IMR-90 (cell line): ENCODE data around the gene AGO3. TPM values are rescaled to one million over a fixed set of nuclear protein-coding genes. Genes with fewer than 3 reads are reported as not detected.

Experiments used
- ATAC-seq: fragments of 200-7000 bp; cut with Tn5 transposase; 2 replicates; pipeline ENCODE4 v1.9.1; 2020; ENCODE audit warnings: low read depth, mild to moderate bottlenecking, moderate library complexity
- BruUV-seq: library from RNA; stranded (reverse); fragments of 400-500 nt; replicated peaks from 2 replicates; lab custom pipeline; 2021; lab: Mats Ljungman, UMichigan
- CTCF ChIA-PET: fragments of 300-600 bp; formaldehyde crosslinking; extraction: SDS; loops from one replicate; lab custom pipeline; 2021; ENCODE audit warnings: antibody characterized with exemption; lab: Yijun Ruan, JAX
- POLR2A ChIA-PET: fragments of 300-600 bp; sonication (Branson Sonifier 250); formaldehyde crosslinking; loops from one replicate; lab custom pipeline; 2022; ENCODE audit warnings: antibody characterized with exemption; ENCODE audit not compliant: unreplicated experiment; lab: Charles Lee
- DNase-seq: peaks from one replicate; pipeline ENCODE4 v3.0.0; 2013
- H2AFZ ChIP-seq: replicated peaks from 2 replicates; pipeline ENCODE3; 2013; ENCODE audit warnings: low read length, mild to moderate bottlenecking; ENCODE audit not compliant: poor library complexity
- H2AK5ac ChIP-seq: 2 replicates; pipeline ENCODE4 v1.6.1; 2013; ENCODE audit warnings: low read depth, low read length, inconsistent platforms
- H2AK9ac ChIP-seq: replicated peaks from 2 replicates; pipeline ENCODE3; 2013; ENCODE audit warnings: mild to moderate bottlenecking, low read depth, low read length, moderate library complexity; ENCODE audit not compliant: poor library complexity
- H2BK120ac ChIP-seq: 2 replicates; pipeline ENCODE4 v1.6.1; 2013; ENCODE audit warnings: low read depth, low read length, inconsistent platforms
- H2BK15ac ChIP-seq: 3 replicates; pipeline ENCODE4 v1.6.1; 2013; ENCODE audit warnings: low read depth, low read length, inconsistent platforms
- H2BK20ac ChIP-seq: 2 replicates; pipeline ENCODE4 v1.6.1; 2013; ENCODE audit warnings: low read depth, mild to moderate bottlenecking, inconsistent platforms, low read length, moderate library complexity
- H2BK5ac ChIP-seq: 2 replicates; pipeline ENCODE4 v1.6.1; 2013; ENCODE audit warnings: mild to moderate bottlenecking, low read depth, low read length, inconsistent platforms; ENCODE audit not compliant: poor library complexity, severe bottlenecking
- H3K14ac ChIP-seq: replicated peaks from 2 replicates; pipeline ENCODE4 v1.6.1; 2013; ENCODE audit warnings: low read depth, low read length, inconsistent platforms
- H3K18ac ChIP-seq: 2 replicates; pipeline ENCODE4 v1.6.1; 2013; ENCODE audit warnings: low read depth, low read length, control low read depth
- H3K23ac ChIP-seq: 2 replicates; pipeline ENCODE4 v1.6.1; 2013; ENCODE audit warnings: low read depth, low read length, inconsistent platforms
- H3K27ac ChIP-seq: 2 replicates; pipeline ENCODE4 v1.5.1; 2013; ENCODE audit warnings: mild to moderate bottlenecking, control low read depth, low read length; ENCODE audit not compliant: insufficient read depth
- H3K27me3 ChIP-seq: 2 replicates; pipeline ENCODE4 v1.6.1; 2013; ENCODE audit warnings: low read length; ENCODE audit not compliant: control insufficient read depth, insufficient read depth
- H3K36me3 ChIP-seq: 2 replicates; pipeline ENCODE4 v1.6.1; 2013; ENCODE audit warnings: low read length, mixed read lengths; ENCODE audit not compliant: control insufficient read depth, insufficient read depth
- H3K4ac ChIP-seq: 2 replicates; pipeline ENCODE4 v1.6.1; 2013; ENCODE audit warnings: low read depth, low read length, inconsistent platforms
- H3K4me1 ChIP-seq: 2 replicates; pipeline ENCODE4 v1.6.1; 2013; ENCODE audit warnings: low read length, mixed read lengths; ENCODE audit not compliant: control insufficient read depth, insufficient read depth
- H3K4me2 ChIP-seq: 2 replicates; pipeline ENCODE4 v1.6.1; 2013; ENCODE audit warnings: low read depth, mild to moderate bottlenecking, control low read depth, low read length, moderate library complexity
- H3K4me3 ChIP-seq: 2 replicates; pipeline ENCODE4 v1.5.1; 2013; ENCODE audit warnings: low read depth, mild to moderate bottlenecking, control low read depth, low read length, moderate library complexity; ENCODE audit not compliant: insufficient read depth
- H3K56ac ChIP-seq: 2 replicates; pipeline ENCODE4 v1.6.1; 2013; ENCODE audit warnings: low read length, inconsistent platforms; ENCODE audit not compliant: insufficient read depth; ENCODE audit errors: extremely low read depth
- H3K79me1 ChIP-seq, 2 experiments: 2 replicates each; pipeline ENCODE4 v1.6.1; 2013; ENCODE audit warnings: low read length in 2 of 2, inconsistent platforms in 1 of 2, low read depth in 1 of 2
- H3K9ac ChIP-seq: 2 replicates; pipeline ENCODE4 v1.6.1; 2013; ENCODE audit warnings: low read depth, low read length, control low read depth
- H3K9me1 ChIP-seq: 2 replicates; pipeline ENCODE4 v1.6.1; 2013; ENCODE audit warnings: low read length, inconsistent platforms; ENCODE audit not compliant: insufficient read depth
- H3K9me3 ChIP-seq: 2 replicates; pipeline ENCODE4 v1.6.1; 2013; ENCODE audit warnings: low read length; ENCODE audit not compliant: control insufficient read depth, insufficient read depth
- H4K20me1 ChIP-seq: 2 replicates; pipeline ENCODE4 v1.6.1; 2013; ENCODE audit warnings: low read length, inconsistent platforms; ENCODE audit not compliant: insufficient read depth
- H4K5ac ChIP-seq: 2 replicates; pipeline ENCODE4 v1.6.1; 2013; ENCODE audit warnings: mild to moderate bottlenecking, low read depth, low read length, control low read depth
- H4K8ac ChIP-seq, 2 experiments: 2 replicates each; pipeline ENCODE4 v1.6.1; 2013; ENCODE audit warnings: low read depth in 2 of 2, low read length in 2 of 2, control low read depth in 1 of 2, inconsistent platforms in 1 of 2
- H4K91ac ChIP-seq: 2 replicates; pipeline ENCODE4 v1.6.1; 2013; ENCODE audit warnings: low read depth, low read length, inconsistent platforms; ENCODE audit not compliant: insufficient read depth
- BHLHE40 ChIP-seq: fragments of 150-350 bp; IDR thresholded peaks from 2 replicates; pipeline ENCODE4 v1.6.1; 2016; ENCODE audit warnings: mild to moderate bottlenecking, low read depth, low read length
- CEBPB ChIP-seq: IDR thresholded peaks from 2 replicates; pipeline ENCODE4 v1.6.1; 2012; ENCODE audit warnings: low read depth, low read length, improper control_type of control experiment
- CHD1 ChIP-seq: IDR thresholded peaks from 2 replicates; pipeline ENCODE4 v1.6.1; 2012; ENCODE audit warnings: low read depth, low read length, improper control_type of control experiment
- CTCF ChIP-seq: conservative IDR thresholded peaks from 2 replicates; pipeline ENCODE4 v1.5.1; 2012; ENCODE audit warnings: mild to moderate bottlenecking, low read depth, low read length, improper control_type of control experiment
- ELK1 ChIP-seq: fragments of 150-350 bp; IDR thresholded peaks from 2 replicates; pipeline ENCODE4 v1.6.1; 2016; ENCODE audit warnings: low read depth, mild to moderate bottlenecking, low read length, moderate library complexity, borderline replicate concordance
- FOS ChIP-seq: fragments of 150-350 bp; IDR thresholded peaks from 2 replicates; pipeline ENCODE4 v1.6.1; 2016; ENCODE audit warnings: low read depth, low read length
- MAFK ChIP-seq: IDR thresholded peaks from 2 replicates; pipeline ENCODE4 v1.6.1; 2012; ENCODE audit warnings: low read depth, low read length, improper control_type of control experiment
- MAZ ChIP-seq: IDR thresholded peaks from 2 replicates; pipeline ENCODE4 v1.6.1; 2012; ENCODE audit warnings: low read depth, mild to moderate bottlenecking, low read length, improper control_type of control experiment, moderate library complexity, borderline replicate concordance
- MXI1 ChIP-seq: IDR thresholded peaks from 2 replicates; pipeline ENCODE4 v1.6.1; 2012; ENCODE audit warnings: low read depth, mild to moderate bottlenecking, low read length, moderate library complexity, borderline replicate concordance
- NFE2L2 ChIP-seq: fragments of 150-350 bp; IDR thresholded peaks from 2 replicates; pipeline ENCODE4 v1.6.1; 2016; ENCODE audit warnings: low read depth, mild to moderate bottlenecking, low read length
- POLR2A ChIP-seq: IDR thresholded peaks from 2 replicates; pipeline ENCODE4 v1.6.1; 2012; ENCODE audit warnings: mild to moderate bottlenecking, low read depth, low read length
- RAD21 ChIP-seq: IDR thresholded peaks from 2 replicates; pipeline ENCODE4 v1.6.1; 2012; ENCODE audit warnings: low read length, improper control_type of control experiment
- RCOR1 ChIP-seq: IDR thresholded peaks from 2 replicates; pipeline ENCODE4 v1.6.1; 2012; ENCODE audit warnings: mild to moderate bottlenecking, low read length, improper control_type of control experiment; ENCODE audit not compliant: insufficient replicate concordance
- RFX5 ChIP-seq: IDR thresholded peaks from 2 replicates; pipeline ENCODE4 v1.8.0; 2012; ENCODE audit warnings: low read depth, mild to moderate bottlenecking, low read length, moderate library complexity
- SMC3 ChIP-seq: fragments of 150-350 bp; IDR thresholded peaks from 2 replicates; pipeline ENCODE4 v1.6.1; 2016; ENCODE audit warnings: low read depth, mild to moderate bottlenecking, antibody characterized with exemption, low read length, moderate library complexity
- USF2 ChIP-seq: fragments of 150-350 bp; IDR thresholded peaks from 2 replicates; pipeline ENCODE4 v1.6.1; 2017; ENCODE audit warnings: mild to moderate bottlenecking, antibody characterized with exemption, low read length, low read depth
- WGBS, 2 experiments: methylation state at CpG; one replicate each; pipeline versions ENCODE4 v1.1.5 to v1.1.7; 2013; ENCODE audit warnings: missing lambda C conversion rate in 2 of 2; ENCODE audit not compliant: insufficient read length in 1 of 2; ENCODE audit errors: extremely low coverage in 2 of 2; 5-methylcytosine and 5-hydroxymethylcytosine counted together
- dilution Hi-C: fragments of 300-500 bp; cut with HindIII; formaldehyde crosslinking; loops from one replicate; pipeline ENCODE4 v1.14.3; 2018; ENCODE audit warnings: low sequenced_read_pairs; ENCODE audit not compliant: unreplicated experiment
- in situ Hi-C: fragments of 300-500 bp; cut with MboI; formaldehyde crosslinking; loops from 3 replicates; pipeline ENCODE4 v1.14.3; 2019; ENCODE audit warnings: low sequenced_read_pairs, inconsistent platforms, mixed read lengths
- intact Hi-C: fragments of 100-400 bp; cut with micrococcal nuclease; formaldehyde crosslinking; loops from 2 replicates; pipeline ENCODE4 v1.10.0; 2022
- polyA plus RNA-seq, 3 experiments: library from polyadenylated mRNA; depleted of rRNA; stranded (reverse); fragments of >200 nt; gene quantifications; 2 replicates each; pipeline ENCODE4 v1.2.3, GENCODE V29; 2012; ENCODE audit warnings: low replicate concordance in 1 of 3
- total RNA-seq: library from RNA; depleted of rRNA; stranded (reverse); fragments of >200 nt; gene quantifications from 2 replicates; pipeline ENCODE4 v1.2.3, GENCODE V29; 2012

The AGO3 gene
- total and polyA plus RNA-seq, 2 of the 4 experiments (the other 2 are of a cell fraction) = 8.9 to 25.6 TPM

- H3K4ac ChIP-seq = no peak overlapping the region
- no peak overlapping the region for H3K23ac ChIP-seq
- no peaks in the 10 kb centered on the region for H3K27me3 ChIP-seq
- intact Hi-C loops = no loop called here
- ATAC-seq = no peak
- peaks cover 1% of the 10 kb centered on the region; the same call in 1 of the 2 replicates for H4K20me1 ChIP-seq
- H3K56ac ChIP-seq = no peak overlapping the region
- H4K5ac ChIP-seq = no peak overlapping the region
- H4K91ac ChIP-seq = no peak overlapping the region
- H3K9ac ChIP-seq = no peak overlapping the region
- no peak overlapping the region for H3K4me3 ChIP-seq
- H2AK9ac ChIP-seq = no peak overlapping the region
- H2BK15ac ChIP-seq = no peak overlapping the region
- H2BK20ac ChIP-seq = no peak overlapping the region
- in situ Hi-C loops = no loop called here
- CTCF ChIA-PET = interaction anchor here (1.1 kb wide), 1 partner anchor 55 kb away, joined by 3 read pairs; the partner anchor contains the start of gene TRAPPC3
- no peak overlapping the region for H2AFZ ChIP-seq
- peaks cover under 1% of the 10 kb centered on the region; the same call in 1 of the 2 replicates for H3K4me1 ChIP-seq
- no peak overlapping the region for H3K14ac ChIP-seq
- no peak overlapping the region for H2BK5ac ChIP-seq
- H3K9me1 ChIP-seq = no peaks in the 10 kb centered on the region
- no TSS peak for BruUV-seq
- H2BK120ac ChIP-seq = no peak overlapping the region
- no peak overlapping the region for H3K27ac ChIP-seq
- H3K4me2 ChIP-seq = no peak overlapping the region
- no peak overlapping the region for H3K18ac ChIP-seq
- whole genome bisulfite sequencing, 2 experiments = 80% methylated on average over 3 of the region's 8 CpGs; no CpG with 5 or more reads in 1 of the 2 experiments
- TF ChIP-seq RAD21 (no peak), RCOR1 (no peak), FOS (no peak), CTCF (no peak), ELK1 (no peak), CEBPB (no peak), MXI1 (no peak), MAFK (no peak), USF2 (no peak), NFE2L2 (no peak), SMC3 (no peak), BHLHE40 (no peak), MAZ (no peak), RFX5 (no peak), POLR2A (no peak), CHD1 (no peak)
- no peak overlapping the region for H2AK5ac ChIP-seq
- dilution Hi-C loops = no loop called here
- peaks cover 35% of the 10 kb centered on the region for H3K36me3 ChIP-seq
- no peak for DNase-seq
- POLR2A ChIA-PET = no interaction called here
- H4K8ac ChIP-seq = no peak overlapping the region
- no peaks in the 10 kb centered on the region for H3K9me3 ChIP-seq
- H3K79me1 ChIP-seq = peaks cover 32 to 38% of the 10 kb centered on the region in 2 experiments
Observed at GRCh38 chr1:36094621-36095061, 163.7 kb downstream of the AGO3 start.
